Stimulated activated CD8-positive, alpha-beta memory T cell treated with anti-CD3 and anti-CD28 coated beads, Interleukin-15, amount 100 ng/mL, for 4 hours (primary cell): ENCODE results near the gene B4GAT1.
"Not testable (repeated sequence)": the region's sequence is repeated elsewhere in the genome, so short reads cannot be mapped to it uniquely, and the experiment has no call there.

ENCODE experiments used
- DNase-seq, 2 donors: peaks; one replicate each; pipeline ENCODE4 v3.0.0-alpha.2; 2020; ENCODE audit warnings: low read depth in 2 of 2

The B4GAT1 gene

DNA sequence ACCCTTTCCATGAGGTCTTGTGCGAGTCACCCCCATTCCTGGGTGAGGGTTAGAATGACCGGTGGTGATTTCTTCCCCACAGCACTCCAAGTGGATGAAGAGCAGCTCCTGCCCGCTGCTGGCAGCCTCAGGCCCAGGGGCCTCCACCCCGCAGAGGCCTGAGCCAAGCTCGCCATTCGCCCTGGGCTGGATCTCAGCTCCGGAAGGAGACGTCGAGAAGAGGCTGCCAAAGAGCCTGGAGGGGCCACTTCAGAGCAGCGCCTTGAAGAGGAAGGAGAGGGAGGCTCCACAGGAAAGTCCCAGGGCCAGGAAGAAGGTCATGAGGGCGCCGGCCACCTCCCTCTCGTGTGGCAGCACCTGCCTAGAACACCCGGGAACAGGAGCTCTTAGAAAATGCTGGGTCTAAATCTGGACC lies 15.8 kb upstream of the B4GAT1 start:
- DNase-seq = no peak

DNA sequence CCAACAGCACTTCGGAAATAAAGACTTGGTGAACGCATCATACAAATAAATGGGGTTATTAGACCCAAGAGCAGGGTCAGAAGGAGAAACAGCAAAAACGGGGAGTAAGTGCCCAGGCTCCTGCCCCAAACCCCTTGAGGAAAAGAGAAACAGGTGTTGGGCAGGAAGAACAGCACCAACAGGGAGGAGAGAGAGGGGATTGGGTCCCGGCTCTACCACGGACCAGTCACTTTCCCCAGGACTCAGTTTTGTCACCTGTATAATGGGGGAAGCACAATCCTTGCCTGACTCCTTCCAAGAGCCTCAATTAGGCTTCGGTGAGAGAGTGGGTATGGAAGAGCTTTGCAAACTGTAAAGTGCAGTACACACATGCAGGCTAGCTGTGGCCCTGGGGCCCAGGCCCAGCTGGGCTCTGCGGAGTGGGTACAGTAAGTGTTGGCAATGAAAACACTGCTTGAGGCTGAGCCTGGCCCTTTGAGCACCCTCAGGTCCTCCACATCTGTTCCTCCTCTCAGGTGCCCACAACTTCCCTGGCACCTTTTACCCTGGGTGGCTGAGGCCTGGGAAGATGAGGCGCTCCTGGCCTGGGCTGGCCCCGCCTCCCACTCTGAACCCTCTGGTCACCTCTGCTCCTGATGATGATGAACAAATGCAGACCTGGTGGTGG lies 15.2 kb upstream of the B4GAT1 start:
- DNase-seq = no peak

DNA sequence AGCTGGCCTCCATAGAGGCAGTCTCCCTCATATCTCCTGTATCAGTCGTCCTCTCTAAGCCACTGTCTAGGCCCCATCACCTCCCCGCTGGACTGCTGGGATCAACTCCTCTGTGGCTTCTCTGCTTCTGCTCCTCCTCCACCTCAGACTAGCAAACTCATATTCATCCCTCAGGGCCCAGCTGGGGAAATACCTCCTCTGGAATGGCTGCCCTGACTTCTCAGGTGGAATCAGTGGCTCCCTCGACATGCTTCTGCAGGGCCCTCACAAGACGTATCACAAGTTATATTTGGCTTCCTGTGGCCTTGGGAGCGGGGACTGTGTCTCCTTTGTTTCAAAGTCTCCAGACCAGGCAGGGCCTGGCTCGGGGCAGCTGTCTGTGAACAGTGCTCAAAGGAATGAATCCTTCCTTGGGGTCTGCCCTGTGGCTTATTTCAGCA lies 14.1 kb upstream of the B4GAT1 start:
- DNase-seq = no peak

DNA sequence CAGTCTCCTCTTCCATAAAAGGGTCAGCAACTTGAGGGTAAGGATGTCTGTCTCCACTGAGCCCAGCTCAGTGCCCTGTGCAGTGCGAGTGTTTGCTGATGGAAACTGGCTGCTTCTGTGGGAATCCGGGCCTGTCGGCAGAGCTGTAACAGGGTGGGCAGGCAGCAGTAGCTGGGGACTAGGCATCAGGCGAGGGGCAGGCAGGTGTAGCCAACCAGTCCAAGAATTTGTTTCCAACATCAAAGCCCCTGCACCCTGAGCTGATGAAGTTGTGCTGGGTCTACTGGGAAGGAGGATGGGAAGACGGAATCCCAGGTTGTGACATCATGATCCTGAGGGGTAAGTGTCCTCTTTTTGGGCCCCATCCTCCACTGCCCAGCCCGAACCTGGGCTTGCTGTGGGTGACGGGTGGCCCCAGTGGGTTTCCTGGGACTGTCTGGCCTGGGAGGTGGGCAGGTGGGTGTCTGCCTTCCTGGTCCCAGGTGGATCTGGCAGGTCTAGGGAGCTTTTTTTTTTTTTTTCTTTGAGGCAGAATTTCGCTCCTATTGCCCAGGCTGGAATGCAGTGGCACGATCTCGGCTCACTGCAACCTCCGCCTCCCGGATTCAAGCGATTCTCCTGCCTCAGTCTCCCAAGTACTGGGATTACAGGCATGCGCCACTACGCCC lies 13.1 kb upstream of the B4GAT1 start:
- no peak for DNase-seq

DNA sequence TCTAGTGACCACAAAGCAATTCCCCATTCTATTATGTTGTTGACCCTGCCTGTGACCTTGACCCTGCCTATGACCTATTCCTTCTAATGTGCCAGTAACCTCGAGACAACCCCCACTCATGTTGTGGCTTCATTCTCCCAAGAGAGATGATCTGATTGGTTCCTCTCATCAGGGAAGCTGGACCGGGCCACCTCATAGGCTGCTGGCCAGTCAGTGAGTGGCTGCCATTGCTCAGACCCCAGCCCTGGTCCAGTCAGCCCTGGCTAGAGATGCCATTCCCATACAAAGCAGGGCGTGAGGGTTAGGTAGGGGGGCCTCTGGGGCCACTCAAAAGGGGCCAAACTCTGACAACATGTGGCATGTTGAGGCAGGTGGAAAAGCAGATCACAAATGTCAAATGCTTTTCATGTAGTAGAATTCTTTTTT lies 12.2 kb upstream of the B4GAT1 start:
- DNase-seq = no peak

DNA sequence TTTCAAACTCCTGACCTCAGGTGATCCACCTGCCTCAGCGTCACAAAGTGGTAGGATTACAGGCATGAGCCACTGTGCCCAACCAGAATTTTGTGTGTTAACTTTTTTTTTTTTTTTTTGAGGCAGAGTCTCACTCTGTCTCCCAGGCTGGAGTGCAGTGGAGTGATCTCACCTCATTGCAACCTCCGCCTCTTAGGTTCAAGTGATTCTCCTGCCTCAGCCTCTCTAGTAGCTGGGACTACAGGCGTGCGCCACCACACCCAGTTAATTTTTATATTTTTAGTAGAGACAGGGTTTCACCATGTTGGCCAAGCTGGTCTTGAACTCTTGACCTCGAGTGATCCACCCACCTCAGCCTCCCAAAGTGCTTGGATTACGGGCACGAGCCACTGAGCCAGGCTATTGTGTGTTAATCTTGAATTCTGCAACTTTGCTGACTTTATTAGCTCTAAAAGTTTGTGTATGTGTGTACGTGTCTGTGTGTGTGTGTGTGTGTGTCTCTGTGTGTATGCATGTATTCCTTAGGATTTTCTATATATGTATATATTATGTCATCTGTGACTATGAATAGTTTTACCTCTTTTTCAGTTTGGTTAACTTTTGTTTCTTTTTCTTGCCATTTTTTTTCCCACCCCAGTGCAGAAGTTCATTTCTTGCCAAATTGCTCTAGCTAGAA lies 3.3 kb upstream of the B4GAT1 start:
- DNase-seq = not testable (repeated sequence)

DNA sequence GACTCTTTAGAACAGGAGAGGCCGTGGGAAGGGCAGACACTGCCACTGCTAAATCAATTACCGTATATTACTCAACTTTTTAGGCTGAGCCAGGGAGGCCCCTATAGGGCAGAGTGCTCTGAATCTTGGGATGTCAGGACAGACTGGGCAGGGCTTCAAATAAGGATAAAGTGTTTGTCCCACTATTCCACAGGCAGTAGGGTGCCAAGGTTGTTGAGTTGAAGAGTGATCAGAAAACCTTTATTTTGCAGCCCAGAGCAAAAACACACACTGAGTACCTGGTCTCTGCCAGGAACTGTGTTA lies 1.6 kb upstream of the B4GAT1 start:
- DNase-seq = no peak

DNA sequence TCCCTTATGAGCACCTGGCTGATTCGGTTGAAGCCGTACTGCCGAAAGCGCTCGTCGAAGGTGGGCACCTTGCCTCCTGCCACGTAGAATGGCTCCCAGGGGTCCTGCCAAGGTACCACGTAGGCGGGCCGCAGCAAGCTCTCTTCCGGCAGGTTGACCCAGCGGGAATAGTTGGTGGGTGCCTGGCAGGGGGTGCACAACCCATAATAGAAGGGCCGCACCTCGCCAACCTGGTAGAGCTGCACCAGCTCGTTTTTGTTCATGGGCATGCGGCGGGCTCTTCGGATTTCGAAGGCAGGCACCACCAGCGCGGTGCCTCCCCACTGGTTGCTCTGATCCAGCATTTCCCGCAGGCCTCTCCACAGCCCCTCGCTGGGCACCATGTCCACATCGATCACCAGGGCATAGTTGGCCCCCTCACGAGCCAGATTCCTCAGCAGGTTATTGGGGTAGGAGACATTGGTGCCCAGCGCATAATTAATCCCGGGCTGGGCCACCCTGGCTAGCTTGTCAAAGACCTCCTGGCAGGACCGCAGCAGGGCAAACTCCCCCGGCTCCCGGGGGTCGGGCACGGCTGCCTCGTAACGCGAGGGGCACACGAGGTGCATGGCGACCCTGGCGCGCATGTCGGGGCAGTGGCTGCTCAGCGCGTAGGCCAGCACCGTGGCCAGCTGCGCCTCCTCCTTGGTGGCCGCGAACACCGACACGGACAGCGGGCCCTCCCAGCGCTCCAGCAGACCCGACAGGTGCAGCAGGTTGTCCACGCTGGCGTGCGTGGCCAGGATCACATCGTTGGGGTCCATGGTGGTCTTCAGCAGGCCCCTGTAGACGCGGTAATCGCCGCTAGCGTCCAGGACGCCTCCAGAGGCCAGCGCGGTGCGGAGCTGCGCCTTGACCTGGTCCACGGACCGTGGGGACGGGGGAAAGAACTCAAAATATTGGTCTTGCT lies 679 bp downstream of the B4GAT1 start:
- no peak for DNase-seq

DNA sequence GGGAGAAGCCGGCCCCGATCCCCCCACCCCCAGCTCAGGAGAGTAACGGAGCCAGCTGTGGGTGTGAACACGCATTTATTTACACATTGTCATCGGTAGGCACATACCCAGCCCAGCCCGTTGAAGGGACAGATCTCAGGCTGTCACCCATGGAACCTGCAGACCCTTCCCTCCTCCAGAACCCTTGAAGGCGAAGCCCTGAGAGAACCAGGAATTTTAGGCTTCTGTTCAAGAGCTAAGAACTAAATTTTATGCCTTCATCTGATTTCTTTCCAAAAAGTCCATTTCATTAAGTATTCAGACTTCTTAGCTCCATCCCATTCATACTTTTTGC lies 2.1 kb downstream of the B4GAT1 start:
- no peak for DNase-seq

DNA sequence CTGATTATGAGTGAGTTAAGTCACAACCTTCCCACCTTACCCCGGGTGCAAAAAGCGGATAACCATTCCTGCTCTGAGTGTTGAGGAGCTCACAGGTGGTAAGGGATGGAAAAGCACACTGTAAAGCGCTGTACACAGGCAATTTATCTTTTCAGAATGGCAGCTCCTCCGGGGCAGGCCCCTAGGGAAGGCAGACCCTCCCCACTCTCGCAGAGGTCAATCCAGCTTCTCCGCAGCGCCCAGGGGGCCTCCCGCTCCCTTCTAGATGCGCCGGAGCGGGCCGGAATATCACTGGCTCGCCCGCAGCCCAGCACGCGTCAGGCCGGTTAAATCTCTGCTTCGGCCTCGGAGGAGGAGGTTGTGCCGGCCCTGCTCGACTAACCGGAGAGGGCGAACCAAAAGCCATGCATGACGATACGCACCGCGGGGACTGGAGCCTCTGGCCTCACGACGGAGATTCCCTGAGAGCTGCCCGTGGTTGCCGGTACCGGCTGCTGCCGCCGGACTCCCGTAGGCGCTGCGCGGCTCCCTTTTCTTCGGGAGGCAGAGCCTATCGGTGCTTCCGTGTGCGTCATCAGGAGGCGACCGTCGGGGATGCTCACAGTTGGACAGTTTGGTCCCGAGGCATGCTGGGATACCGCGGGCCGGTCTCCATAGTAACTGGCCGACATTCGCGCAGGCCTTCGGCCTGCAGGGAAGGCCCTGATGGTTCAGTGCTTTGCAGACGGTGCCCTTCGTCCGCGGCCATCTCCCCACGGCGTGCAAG lies 2.7 kb downstream of the B4GAT1 start, which contains the start of gene BRMS1:
Gene BRMS1 (minus strand): TSS at position 555 of the 766 bp plus-strand sequence. CDS start 2,870 bp downstream, outside the sequence.
- DNase-seq = peak; percentile 87 to 93

DNA sequence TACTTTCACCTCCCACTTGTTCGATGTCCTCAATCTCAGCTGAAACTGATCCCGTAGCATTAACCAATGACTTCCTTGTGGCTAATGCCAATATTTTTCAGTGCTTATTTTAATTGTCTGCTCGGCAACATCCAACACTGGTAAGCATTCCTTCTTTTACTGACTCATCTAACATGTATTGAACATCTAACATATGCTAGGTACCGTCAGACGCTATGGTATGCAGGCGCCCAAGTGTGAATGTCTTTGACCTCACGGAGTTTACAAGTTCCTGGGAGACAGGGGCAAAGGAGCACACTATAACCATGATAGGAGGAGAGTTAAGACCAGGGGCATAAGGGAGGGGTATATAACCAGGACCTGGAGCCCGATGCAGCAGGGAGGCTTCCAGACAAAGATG lies 4.3 kb downstream of the B4GAT1 start:
- no peak for DNase-seq

DNA sequence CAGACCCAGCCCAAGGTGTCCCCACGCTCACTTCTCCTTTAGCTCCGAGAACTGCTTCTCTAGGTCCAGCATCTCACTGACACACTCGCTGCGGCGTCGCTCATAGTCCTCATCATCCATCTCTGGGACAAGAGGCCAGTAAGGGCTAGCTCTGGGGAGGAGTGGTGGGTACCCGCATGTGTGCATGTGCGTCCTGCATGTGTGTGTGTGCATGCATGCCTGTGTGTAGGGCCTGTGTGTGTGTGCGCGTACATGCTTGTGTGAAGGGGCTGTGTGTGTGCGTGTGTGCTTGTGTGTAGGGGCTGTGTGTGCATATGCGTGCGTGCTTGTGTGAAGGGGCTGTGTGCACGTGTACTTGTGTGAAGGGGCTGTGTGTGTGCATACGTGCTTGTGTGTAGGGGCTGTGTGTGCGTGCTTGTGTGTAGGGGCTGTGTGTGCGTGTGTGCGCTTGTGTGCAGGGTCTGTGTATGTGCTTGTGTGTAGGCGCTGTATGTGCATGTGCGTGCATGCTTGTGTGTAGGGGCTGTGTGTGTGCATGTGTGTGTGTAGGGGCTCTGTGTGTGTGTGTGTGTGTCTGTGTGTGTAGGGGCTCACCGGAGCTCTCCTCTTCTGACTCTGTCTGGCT lies 5.8 kb downstream of the B4GAT1 start:
- DNase-seq = no peak

DNA sequence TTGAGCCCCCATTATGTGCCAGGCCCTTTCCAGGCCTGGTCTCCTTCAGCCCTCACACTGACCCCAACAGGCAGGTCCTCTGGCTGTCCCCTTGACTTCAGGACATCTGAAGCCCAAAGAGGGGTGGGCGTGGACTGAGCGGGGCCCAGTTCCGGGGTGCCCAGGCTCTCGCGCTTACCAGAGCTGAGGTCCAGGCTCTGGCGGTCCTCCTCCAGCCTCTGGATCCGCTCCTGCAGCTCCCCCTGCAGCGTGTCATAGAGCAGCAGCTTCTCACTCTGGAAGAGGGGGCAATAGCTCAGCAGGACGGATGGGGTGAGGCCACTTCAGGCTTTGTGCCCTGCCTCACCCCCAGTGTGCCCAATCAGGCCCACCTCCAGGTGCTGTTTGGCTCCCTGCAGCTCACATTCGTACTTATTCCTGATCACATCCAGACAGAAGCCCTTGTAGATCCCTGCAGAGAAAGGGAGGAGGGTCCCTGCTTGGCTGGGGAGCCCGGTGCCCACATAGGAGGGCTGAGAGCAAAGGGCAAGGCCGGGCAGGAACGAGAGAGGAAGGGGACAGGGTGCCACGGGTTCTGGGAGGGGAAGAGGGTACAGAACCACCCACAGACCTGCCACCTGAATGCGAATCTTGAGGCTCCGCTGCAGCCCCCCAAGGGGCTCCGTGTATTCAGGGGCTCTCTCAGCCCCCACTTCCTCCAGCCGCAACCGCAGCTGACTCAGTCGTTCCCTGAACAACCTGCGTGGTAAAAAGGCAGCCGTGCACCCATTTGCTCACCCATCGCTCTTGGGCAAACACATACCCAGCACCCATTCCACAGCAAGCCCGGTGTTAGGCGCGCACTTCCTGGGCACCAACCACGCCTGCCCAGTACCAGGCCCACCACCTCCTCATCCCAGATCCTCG lies 6.6 kb downstream of the B4GAT1 start:
- DNase-seq = no peak

DNA sequence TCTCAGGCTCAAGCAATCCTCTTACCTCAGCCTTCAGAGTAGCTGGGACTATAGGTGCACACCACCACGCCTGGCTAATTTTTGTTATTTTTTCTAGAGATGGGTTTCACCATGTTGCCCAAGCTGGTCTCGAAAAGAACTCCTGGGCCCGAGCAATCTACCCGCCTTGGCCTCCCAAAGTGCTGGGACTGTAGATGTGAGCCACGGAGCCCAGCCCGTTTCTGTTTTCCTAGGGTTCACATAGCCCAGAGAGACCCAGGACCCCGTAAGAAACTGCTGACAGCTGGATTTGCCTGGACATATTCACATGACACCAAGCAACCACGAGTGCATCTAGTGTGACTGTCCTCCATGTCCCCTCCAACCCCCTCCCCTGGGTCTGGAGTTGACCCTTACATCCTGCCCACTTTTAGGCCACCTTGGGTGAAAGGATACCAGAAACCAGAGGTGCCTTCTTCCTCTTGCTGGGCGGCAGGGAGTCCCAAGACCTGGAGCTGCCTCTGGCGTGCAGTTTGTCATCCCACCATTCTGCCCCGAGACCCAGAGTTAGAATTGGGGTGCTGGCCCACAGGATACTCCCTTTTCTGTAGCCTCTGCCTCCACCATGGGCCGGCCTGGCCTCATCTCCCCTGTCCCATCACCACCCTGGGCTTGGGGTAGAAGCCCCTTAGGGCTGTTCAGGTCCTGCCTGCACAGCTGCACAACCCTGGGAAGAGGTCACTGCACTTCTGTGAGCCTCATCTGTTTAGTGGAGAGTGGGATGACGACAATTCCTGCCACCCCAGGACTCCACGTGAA lies 7.5 kb downstream of the B4GAT1 start:
- DNase-seq = no peak

DNA sequence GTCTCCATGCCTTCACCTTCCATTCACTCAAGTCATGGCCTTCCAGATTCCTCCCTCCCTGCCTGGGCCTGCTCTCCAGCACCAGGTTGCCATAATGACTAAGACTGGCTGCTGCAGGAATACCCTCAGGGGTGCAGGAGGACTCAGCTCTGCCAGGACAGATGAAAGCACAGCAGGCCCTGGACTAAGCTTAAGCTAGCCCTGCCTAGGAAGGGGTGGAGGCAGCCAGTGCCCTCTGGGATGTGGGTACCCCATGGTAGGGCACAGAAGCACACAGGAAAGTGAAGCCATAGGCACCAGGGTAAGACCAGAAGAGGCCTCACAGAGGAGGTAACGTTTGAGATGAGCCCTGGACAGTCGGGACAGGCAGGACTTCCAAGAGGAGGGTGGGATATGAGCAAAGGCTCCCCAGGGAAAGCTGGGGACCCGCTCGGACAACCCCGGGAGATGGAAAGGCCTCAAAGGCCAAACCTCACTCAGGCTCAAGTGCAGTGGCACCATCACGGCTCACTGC lies 8.2 kb downstream of the B4GAT1 start:
- DNase-seq = no peak

DNA sequence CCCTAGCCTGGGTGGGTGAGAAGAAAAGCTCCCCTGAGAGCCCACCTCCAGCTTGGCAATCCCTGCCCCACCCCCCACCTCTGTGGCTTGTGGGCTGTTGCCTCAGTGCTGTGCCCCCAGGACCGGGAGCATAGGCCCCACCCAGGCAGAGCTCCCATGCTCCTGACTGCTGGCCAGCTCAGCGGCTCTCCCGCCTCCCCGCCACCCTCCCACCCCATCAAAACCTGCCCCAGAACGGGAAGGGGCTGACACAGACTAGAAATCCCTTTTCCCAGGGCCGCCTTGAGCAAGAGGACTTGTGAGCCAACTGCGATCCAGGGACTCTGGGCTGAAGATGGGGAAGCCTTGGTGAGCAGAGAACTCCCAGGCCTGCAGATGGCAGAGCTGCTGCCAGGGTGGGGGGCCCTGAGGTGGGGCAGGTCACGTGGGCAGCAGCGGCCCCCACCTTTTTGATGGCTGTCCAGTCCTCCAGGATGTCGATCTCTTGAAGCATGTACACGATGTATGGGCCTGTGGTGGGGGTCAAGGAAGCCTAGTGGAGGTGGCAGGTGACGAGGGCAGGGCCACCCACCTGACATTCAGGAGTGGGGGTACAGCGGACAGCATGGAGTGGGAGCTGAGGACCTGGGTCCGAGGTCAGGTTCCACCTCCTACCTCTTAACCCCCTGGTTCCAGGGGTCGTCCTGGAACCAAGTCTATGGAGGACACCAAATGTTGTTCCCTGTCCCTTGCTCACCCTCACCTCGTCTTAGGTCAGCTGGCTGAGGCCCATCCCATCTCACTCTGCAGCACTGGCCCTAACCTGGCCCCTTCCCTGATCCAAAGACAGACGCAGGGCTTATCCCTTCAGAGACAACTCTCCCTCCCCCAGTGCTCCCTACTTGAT lies 8.9 kb downstream of the B4GAT1 start:
- DNase-seq = no peak

DNA sequence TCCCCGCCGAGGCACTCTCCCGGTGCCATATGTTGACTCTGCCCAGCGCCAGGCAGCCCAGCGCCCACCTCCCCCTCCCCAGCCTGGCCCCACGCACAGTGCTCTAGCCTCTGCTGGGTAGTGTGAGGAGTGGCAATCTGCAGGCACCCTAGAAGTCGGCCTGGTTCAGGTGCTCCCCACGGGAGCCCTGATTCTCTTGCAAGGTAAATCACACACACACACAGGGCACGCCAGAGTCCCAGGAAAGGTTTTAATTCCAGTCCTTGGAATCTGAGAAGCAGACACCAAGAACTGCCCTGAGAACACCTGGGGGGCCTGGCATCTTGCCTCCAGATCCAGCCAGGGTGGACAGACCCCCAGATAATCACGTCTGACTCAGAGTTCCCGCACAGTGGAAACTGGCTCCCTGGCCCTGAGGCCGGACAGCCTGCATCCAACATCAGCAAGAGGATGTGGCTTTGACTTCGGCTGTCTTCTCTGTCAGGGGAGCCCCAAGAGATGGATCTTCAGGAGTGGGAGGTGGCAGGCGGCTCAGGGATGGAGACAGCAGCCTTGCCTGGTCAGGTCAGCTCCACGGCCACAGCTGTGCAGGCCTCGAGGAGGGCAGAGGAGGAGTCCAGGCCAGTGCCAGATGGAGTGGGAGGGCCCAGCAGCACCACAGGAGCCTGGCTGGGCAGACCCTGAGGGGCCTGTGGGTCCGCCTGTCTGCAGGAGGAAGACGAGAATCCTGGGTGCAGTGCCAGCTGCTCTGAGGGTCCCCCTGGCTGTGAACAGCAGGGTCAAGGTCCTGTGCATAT lies 10.1 kb downstream of the B4GAT1 start:
- DNase-seq = no peak
